ENCODE data around the gene SUFU.

The SUFU gene

DNA sequence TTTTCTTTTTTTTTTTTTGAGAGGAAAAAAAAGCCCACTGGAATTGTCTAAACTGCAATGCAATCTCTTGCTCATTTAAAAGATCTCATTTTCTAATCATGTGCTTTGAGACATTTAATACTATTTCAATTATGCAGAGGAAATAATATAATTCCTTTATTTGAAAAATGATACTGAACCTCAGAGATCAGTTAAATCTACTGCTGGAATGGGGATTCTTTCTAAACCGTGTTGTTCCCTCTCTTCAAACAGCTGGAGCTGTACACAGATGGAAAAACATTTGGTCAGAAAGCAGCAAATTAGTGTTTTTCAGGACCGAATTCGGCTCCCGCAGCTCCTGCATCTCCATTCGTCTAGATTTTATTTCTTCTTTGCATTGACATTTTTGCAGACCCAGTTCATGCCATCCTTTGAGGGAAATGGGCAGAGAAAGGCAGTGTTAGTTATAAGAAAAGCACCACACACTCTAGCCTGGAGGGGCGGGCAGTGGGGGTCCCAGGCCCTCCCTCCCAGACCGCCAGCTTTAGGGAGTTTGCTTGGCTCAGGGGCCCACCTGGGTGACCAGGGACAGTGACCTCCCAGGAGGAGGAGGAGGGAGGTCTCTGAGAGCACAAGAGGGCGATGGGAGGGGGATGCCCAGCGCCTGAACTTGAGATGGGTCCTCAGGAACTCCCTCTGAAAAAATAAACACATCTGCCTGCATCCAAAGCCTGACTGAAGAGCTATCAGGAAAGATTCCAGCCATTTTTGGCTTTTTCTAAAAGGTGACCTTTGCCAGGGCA lies 173.0 kb downstream of the SUFU start:
- no peak overlapping the region for H3K27ac ChIP-seq (ENCODE audit: low read depth, low read length)

DNA sequence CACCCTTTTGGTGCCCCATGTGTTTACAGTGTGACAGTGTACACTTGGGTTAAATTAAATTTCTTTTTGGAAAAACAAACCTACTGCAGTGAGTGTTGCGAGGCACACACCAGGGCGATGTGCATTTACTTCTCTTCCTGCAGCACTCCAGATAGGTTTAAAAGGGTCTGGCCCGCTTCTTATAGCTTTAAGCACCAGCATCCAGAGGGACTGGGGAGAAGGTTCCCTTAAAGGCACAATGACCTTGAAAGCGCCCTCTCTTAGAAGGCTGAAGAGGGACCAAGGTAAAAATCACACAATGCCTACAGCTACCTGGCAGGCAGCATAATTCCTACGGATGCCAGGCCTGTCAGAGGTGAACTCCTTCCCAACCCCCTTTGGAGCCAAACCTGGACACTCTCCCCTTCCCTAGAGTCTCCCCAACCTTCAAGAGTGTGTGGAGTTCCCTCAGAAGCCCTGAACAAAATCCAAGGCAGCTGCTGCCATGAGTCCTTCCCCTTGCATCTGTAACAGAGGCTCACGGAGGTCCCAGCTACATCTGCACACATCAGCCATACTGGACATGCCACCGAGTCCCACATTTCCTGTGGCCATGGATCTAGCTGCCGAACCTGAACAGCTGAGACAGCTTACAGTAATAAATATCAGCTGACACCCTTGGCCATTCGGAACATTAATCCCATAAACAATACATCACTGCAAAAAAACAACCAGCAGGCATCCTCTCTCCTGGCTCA lies 173.7 kb downstream of the SUFU start:
- Histone ChIP-seq H3K9ac (ENCODE audit: low read length) (no peak overlapping the region), H3K27ac (ENCODE audit: low read depth, low read length) (no peak overlapping the region)
- TF ChIP-seq, protein P1, sequence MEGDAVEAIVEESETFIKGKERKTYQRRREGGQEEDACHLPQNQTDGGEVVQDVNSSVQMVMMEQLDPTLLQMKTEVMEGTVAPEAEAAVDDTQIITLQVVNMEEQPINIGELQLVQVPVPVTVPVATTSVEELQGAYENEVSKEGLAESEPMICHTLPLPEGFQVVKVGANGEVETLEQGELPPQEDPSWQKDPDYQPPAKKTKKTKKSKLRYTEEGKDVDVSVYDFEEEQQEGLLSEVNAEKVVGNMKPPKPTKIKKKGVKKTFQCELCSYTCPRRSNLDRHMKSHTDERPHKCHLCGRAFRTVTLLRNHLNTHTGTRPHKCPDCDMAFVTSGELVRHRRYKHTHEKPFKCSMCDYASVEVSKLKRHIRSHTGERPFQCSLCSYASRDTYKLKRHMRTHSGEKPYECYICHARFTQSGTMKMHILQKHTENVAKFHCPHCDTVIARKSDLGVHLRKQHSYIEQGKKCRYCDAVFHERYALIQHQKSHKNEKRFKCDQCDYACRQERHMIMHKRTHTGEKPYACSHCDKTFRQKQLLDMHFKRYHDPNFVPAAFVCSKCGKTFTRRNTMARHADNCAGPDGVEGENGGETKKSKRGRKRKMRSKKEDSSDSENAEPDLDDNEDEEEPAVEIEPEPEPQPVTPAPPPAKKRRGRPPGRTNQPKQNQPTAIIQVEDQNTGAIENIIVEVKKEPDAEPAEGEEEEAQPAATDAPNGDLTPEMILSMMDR (IDR thresholded peaks at IDR 0.05; ENCODE audit: insufficient read depth, low read length, poor library complexity, severe bottlenecking), result no peak
- TF ChIP-seq EZH2phosphoT487 (conservative IDR thresholded peaks at IDR 0.05; ENCODE audit: low read length), result no peak

More for the DNA sequence above, 173.0 kb downstream of the SUFU start:
- Histone ChIP-seq H3K9me2 (replicated peaks; ENCODE audit: insufficient read depth, low read length) (no peaks in the 10 kb centered on the region), H3K79me2 (ENCODE audit: insufficient read depth, low read length) (no peaks in the 10 kb centered on the region), H3K9me3 (ENCODE audit: insufficient read depth, low read length) (no peaks in the 10 kb centered on the region), H3K36me3 (ENCODE audit: low read length) (no peaks in the 10 kb centered on the region), H3K27me3 (ENCODE audit: low read length) (no peaks in the 10 kb centered on the region), H3K9ac (ENCODE audit: low read length) (no peak overlapping the region), H3K4me2 (ENCODE audit: low read depth, low read length, poor library complexity, severe bottlenecking) (no peak overlapping the region), H3K4me3 (ENCODE audit: insufficient read depth, low read length, poor library complexity, severe bottlenecking) (no peak overlapping the region), H2AFZ (ENCODE audit: low read depth, low read length, severe bottlenecking) (no peak overlapping the region), H4K20me1 (ENCODE audit: low read depth, low read length) (no peaks in the 10 kb centered on the region), H3F3A (ENCODE audit: insufficient read depth) (no peaks in the 10 kb centered on the region)
- TF ChIP-seq EZH2phosphoT487 (conservative IDR thresholded peaks at IDR 0.05; ENCODE audit: low read length), result no peak
- TF ChIP-seq, protein P1 (IDR thresholded peaks at IDR 0.05; ENCODE audit: insufficient read depth, low read length, poor library complexity, severe bottlenecking), result no peak

DNA sequence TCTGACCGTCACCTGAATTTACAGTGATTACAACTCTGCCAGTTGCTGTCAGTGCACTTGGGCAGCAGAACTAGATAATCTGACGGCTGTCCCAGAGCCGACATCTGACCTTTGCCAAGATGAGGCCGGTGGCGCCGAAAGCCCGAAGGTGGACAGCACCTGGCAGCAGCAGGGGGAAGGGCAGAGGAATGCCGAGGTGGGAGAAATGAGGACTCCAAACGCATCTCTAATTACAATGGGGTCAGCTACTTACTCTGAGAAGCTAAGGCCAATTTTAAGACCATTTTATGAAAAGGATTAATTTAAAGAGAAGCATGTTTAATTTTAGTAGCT lies 174.3 kb downstream of the SUFU start:
- TF ChIP-seq, protein P1 (IDR thresholded peaks at IDR 0.05; ENCODE audit: insufficient read depth, low read length, poor library complexity, severe bottlenecking), result no peak
- no peak for TF ChIP-seq EZH2phosphoT487 (conservative IDR thresholded peaks at IDR 0.05; ENCODE audit: low read length)
- H3K36me3 ChIP-seq (ENCODE audit: low read length), result no peaks in the 10 kb centered on the region
- no peak overlapping the region for H3K4me2 ChIP-seq (ENCODE audit: low read depth, low read length, poor library complexity, severe bottlenecking)
- no peaks in the 10 kb centered on the region for H3F3A ChIP-seq (ENCODE audit: insufficient read depth)
- no peaks in the 10 kb centered on the region for H4K20me1 ChIP-seq (ENCODE audit: low read depth, low read length)
- no peak overlapping the region for H3K4me3 ChIP-seq (ENCODE audit: insufficient read depth, low read length, poor library complexity, severe bottlenecking)
- H3K79me2 ChIP-seq (ENCODE audit: insufficient read depth, low read length), result no peaks in the 10 kb centered on the region
- no peak overlapping the region for H3K9ac ChIP-seq (ENCODE audit: low read length)
- no peaks in the 10 kb centered on the region for H3K9me2 ChIP-seq (replicated peaks; ENCODE audit: insufficient read depth, low read length)
- no peaks in the 10 kb centered on the region for H3K27me3 ChIP-seq (ENCODE audit: low read length)
- H3K9me3 ChIP-seq (ENCODE audit: insufficient read depth, low read length), result no peaks in the 10 kb centered on the region
- H3K27ac ChIP-seq (ENCODE audit: low read depth, low read length), result no peak overlapping the region
- no peak overlapping the region for H2AFZ ChIP-seq (ENCODE audit: low read depth, low read length, severe bottlenecking)

More for the DNA sequence above, 173.7 kb downstream of the SUFU start:
- Histone ChIP-seq H3K27me3 (ENCODE audit: low read length) (no peaks in the 10 kb centered on the region), H3K36me3 (ENCODE audit: low read length) (no peaks in the 10 kb centered on the region), H3K79me2 (ENCODE audit: insufficient read depth, low read length) (no peaks in the 10 kb centered on the region), H3K4me2 (ENCODE audit: low read depth, low read length, poor library complexity, severe bottlenecking) (no peak overlapping the region), H4K20me1 (ENCODE audit: low read depth, low read length) (no peaks in the 10 kb centered on the region), H3F3A (ENCODE audit: insufficient read depth) (no peaks in the 10 kb centered on the region), H3K9me3 (ENCODE audit: insufficient read depth, low read length) (no peaks in the 10 kb centered on the region), H3K4me3 (ENCODE audit: insufficient read depth, low read length, poor library complexity, severe bottlenecking) (no peak overlapping the region), H2AFZ (ENCODE audit: low read depth, low read length, severe bottlenecking) (no peak overlapping the region), H3K9me2 (replicated peaks; ENCODE audit: insufficient read depth, low read length) (no peaks in the 10 kb centered on the region)

Data from SU-DHL-6 (cell line).